HEK293 (cell line): Measurements from ENCODE around the gene JUND.

Source experiments
- EGR2 ChIP-seq: fragments of 450-650 bp; formaldehyde crosslinking; IDR thresholded peaks from 2 replicates; pipeline ENCODE4 v1.5.1; 2016; ENCODE audit warnings: low read depth, missing biosample characterization, missing genetic modification characterization
- FEZF1 ChIP-seq: fragments of 450-650 bp; formaldehyde crosslinking; IDR thresholded peaks from 2 replicates; pipeline ENCODE4 v1.5.1; 2016; ENCODE audit warnings: missing biosample characterization, missing genetic modification characterization
- HOXC10 ChIP-seq: sonication (generic); formaldehyde crosslinking; IDR thresholded peaks from 2 replicates; pipeline ENCODE4 v1.8.1; 2023; ENCODE audit warnings: mild to moderate bottlenecking, missing genetic modification reagents
- IKZF3 ChIP-seq: fragments of 450-650 bp; IDR thresholded peaks from 2 replicates; pipeline ENCODE4 v1.5.0; 2018; ENCODE audit warnings: missing biosample characterization, mild to moderate bottlenecking, missing genetic modification characterization, moderate library complexity
- REPIN1 ChIP-seq: fragments of 450-650 bp; formaldehyde crosslinking; IDR thresholded peaks from 2 replicates; pipeline ENCODE4 v1.5.1; 2017; ENCODE audit warnings: missing biosample characterization, missing genetic modification characterization, low read depth
- ZBTB17 ChIP-seq: fragments of 450-650 bp; formaldehyde crosslinking; IDR thresholded peaks from 2 replicates; pipeline ENCODE4 v1.5.1; 2016; ENCODE audit warnings: missing biosample characterization, missing genetic modification characterization
- ZFHX2 ChIP-seq: fragments of 450-650 bp; formaldehyde crosslinking; conservative IDR thresholded peaks from 2 replicates; pipeline ENCODE4 v1.5.1; 2016; ENCODE audit warnings: missing biosample characterization, missing genetic modification characterization
- ZFP41 ChIP-seq: fragments of 450-650 bp; formaldehyde crosslinking; IDR thresholded peaks from 2 replicates; pipeline ENCODE4 v1.5.1; 2016; ENCODE audit warnings: missing biosample characterization, missing genetic modification characterization, borderline replicate concordance
- ZNF132 ChIP-seq: fragments of 450-650 bp; formaldehyde crosslinking; IDR thresholded peaks from 2 replicates; pipeline ENCODE4 v1.5.1; 2017; ENCODE audit warnings: missing biosample characterization, missing genetic modification characterization, borderline replicate concordance
- ZNF140 ChIP-seq: fragments of 450-650 bp; formaldehyde crosslinking; IDR thresholded peaks from 2 replicates; pipeline ENCODE4 v1.5.1; 2016; ENCODE audit warnings: missing biosample characterization, missing genetic modification characterization
- ZNF211 ChIP-seq: fragments of 450-650 bp; formaldehyde crosslinking; IDR thresholded peaks from 2 replicates; pipeline ENCODE4 v1.5.1; 2016; ENCODE audit warnings: low read depth, missing biosample characterization, missing genetic modification characterization
- ZNF221 ChIP-seq: fragments of 450-650 bp; formaldehyde crosslinking; IDR thresholded peaks from 2 replicates; pipeline ENCODE4 v1.5.1; 2017; ENCODE audit warnings: missing biosample characterization, missing genetic modification characterization, borderline replicate concordance
- ZNF223 ChIP-seq: fragments of 450-650 bp; formaldehyde crosslinking; IDR thresholded peaks from 2 replicates; pipeline ENCODE4 v1.5.1; 2016; ENCODE audit warnings: missing biosample characterization, missing genetic modification characterization
- ZNF292 ChIP-seq: fragments of 450-650 bp; formaldehyde crosslinking; IDR thresholded peaks from 2 replicates; pipeline ENCODE4 v1.5.1; 2016; ENCODE audit warnings: low read depth, missing biosample characterization, missing genetic modification characterization, borderline replicate concordance
- ZNF37A ChIP-seq: fragments of 450-650 bp; IDR thresholded peaks from 2 replicates; pipeline ENCODE4 v1.5.1; 2018; ENCODE audit warnings: missing biosample characterization, missing genetic modification characterization
- ZNF433 ChIP-seq: fragments of 450-650 bp; formaldehyde crosslinking; IDR thresholded peaks from 2 replicates; pipeline ENCODE4 v1.5.1; 2016; ENCODE audit warnings: missing biosample characterization, missing genetic modification characterization, low read depth
- ZNF473 ChIP-seq: fragments of 450-650 bp; formaldehyde crosslinking; IDR thresholded peaks from 2 replicates; pipeline ENCODE4 v1.5.1; 2017; ENCODE audit warnings: missing biosample characterization, missing genetic modification characterization
- ZNF48 ChIP-seq: fragments of 450-650 bp; formaldehyde crosslinking; IDR thresholded peaks from 2 replicates; pipeline ENCODE4 v1.5.1; 2016; ENCODE audit warnings: missing biosample characterization, missing genetic modification characterization
- ZNF548 ChIP-seq: fragments of 450-650 bp; formaldehyde crosslinking; IDR thresholded peaks from 2 replicates; pipeline ENCODE4 v1.5.1; 2016; ENCODE audit warnings: missing biosample characterization, missing genetic modification characterization
- ZNF555 ChIP-seq: fragments of 450-650 bp; formaldehyde crosslinking; conservative IDR thresholded peaks from 2 replicates; pipeline ENCODE4 v1.5.1; 2017; ENCODE audit warnings: missing biosample characterization, mild to moderate bottlenecking, missing genetic modification characterization, inconsistent platforms
- ZNF571 ChIP-seq: fragments of 450-650 bp; formaldehyde crosslinking; IDR thresholded peaks from 2 replicates; pipeline ENCODE4 v1.5.0; 2017; ENCODE audit warnings: missing biosample characterization, missing genetic modification characterization
- ZNF621 ChIP-seq: fragments of 450-650 bp; formaldehyde crosslinking; IDR thresholded peaks from 2 replicates; pipeline ENCODE4 v1.5.1; 2017; ENCODE audit warnings: missing biosample characterization, missing genetic modification characterization
- ZNF660 ChIP-seq: fragments of 450-650 bp; IDR thresholded peaks from 2 replicates; pipeline ENCODE4 v1.5.1; 2018; ENCODE audit warnings: missing biosample characterization, mild to moderate bottlenecking, missing genetic modification characterization
- ZNF791 ChIP-seq: fragments of 450-650 bp; formaldehyde crosslinking; IDR thresholded peaks from 2 replicates; pipeline ENCODE4 v1.5.1; 2016; ENCODE audit warnings: missing biosample characterization, missing genetic modification characterization
- TF ChIP-seq, protein P1 (sequence below): sonication (generic); formaldehyde crosslinking; IDR thresholded peaks from 2 replicates; pipeline ENCODE4 v1.8.1; 2022; ENCODE audit warnings: mild to moderate bottlenecking, moderate library complexity, missing genetic modification reagents
- TF ChIP-seq, protein P2 (sequence below): fragments of 450-650 bp; formaldehyde crosslinking; IDR thresholded peaks from 2 replicates; pipeline ENCODE4 v1.5.1; 2016; ENCODE audit warnings: missing biosample characterization, missing genetic modification characterization, borderline replicate concordance
- TF ChIP-seq, protein P3 (sequence below): fragments of 450-650 bp; formaldehyde crosslinking; IDR thresholded peaks from 2 replicates; pipeline ENCODE4 v1.5.1; 2016; ENCODE audit warnings: missing biosample characterization, missing genetic modification characterization, low read depth
- TF ChIP-seq, protein P4 (sequence below): fragments of 450-650 bp; formaldehyde crosslinking; IDR thresholded peaks from 2 replicates; pipeline ENCODE4 v1.5.1; 2016; ENCODE audit warnings: missing biosample characterization, missing genetic modification characterization, borderline replicate concordance
- TF ChIP-seq, protein P5 (sequence below): fragments of 450-650 bp; formaldehyde crosslinking; IDR thresholded peaks from 2 replicates; pipeline ENCODE4 v1.5.1; 2016; ENCODE audit warnings: missing biosample characterization, missing genetic modification characterization
- TF ChIP-seq, protein P6 (sequence below): fragments of 450-650 bp; formaldehyde crosslinking; IDR thresholded peaks from 2 replicates; pipeline ENCODE4 v1.5.1; 2017; ENCODE audit warnings: missing biosample characterization, missing genetic modification characterization

JUND gene

DNA sequence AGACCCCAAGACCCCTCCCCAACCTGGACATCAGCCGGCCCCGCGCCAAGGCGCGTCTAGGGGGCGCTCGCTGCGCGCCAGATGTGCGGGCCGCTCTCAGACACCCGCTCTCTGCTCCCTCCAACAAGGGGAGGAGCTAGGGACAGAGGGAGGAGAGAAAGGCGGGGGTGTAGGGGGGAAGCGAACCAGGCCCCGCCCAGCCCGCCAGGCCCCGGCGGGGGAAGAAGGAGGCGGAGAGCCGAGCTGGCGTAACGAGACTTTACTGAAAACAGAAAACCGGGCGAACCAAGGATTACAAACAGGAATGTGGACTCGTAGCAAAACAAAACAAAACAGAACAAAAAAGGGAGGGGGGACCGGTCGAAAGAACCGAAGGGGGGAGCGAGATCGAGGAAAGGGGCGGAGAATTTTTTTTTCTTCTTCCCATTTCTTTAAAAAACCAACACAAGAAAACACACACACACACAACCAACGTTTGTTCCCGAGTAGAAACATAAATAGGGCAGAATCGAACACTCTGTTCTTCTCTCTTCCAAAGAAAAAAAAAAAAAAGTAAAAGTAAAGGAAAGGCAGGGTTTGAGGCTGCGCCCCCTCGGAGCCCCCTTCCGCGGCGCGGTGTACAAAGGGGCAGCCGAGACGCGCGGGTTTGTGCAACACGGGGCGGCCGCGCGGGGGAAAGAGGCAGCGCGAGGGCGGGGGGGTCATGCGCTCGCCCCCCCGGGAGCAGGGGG lies 1.7 kb downstream of the JUND start (continued):
- TF ChIP-seq ZNF48 (tag by site-specific recombination), result no peak
- TF ChIP-seq ZBTB17 (tag by site-specific recombination), result peak; percentile 99
- no peak for TF ChIP-seq ZNF555 (tag by site-specific recombination)
- TF ChIP-seq ZNF140 (tag by site-specific recombination), result no peak
- TF ChIP-seq ZNF473 (tag by site-specific recombination), result no peak
- TF ChIP-seq ZNF223 (tag by site-specific recombination), result no peak
- TF ChIP-seq, protein P1, sequence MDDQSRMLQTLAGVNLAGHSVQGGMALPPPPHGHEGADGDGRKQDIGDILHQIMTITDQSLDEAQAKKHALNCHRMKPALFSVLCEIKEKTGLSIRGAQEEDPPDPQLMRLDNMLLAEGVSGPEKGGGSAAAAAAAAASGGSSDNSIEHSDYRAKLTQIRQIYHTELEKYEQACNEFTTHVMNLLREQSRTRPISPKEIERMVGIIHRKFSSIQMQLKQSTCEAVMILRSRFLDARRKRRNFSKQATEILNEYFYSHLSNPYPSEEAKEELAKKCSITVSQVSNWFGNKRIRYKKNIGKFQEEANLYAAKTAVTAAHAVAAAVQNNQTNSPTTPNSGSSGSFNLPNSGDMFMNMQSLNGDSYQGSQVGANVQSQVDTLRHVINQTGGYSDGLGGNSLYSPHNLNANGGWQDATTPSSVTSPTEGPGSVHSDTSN (CRISPR knock-in tag), result no peak
- TF ChIP-seq ZNF571 (tag by site-specific recombination), result no peak
- TF ChIP-seq ZNF433, result no peak
- peak; percentile 74 for TF ChIP-seq IKZF3 (tag by site-specific recombination)
- TF ChIP-seq ZFHX2 (tag by site-specific recombination), result peak; percentile 86
- TF ChIP-seq ZNF37A (tag by site-specific recombination), result no peak
- no peak for TF ChIP-seq ZNF791 (tag by site-specific recombination)
- TF ChIP-seq, protein P2, sequence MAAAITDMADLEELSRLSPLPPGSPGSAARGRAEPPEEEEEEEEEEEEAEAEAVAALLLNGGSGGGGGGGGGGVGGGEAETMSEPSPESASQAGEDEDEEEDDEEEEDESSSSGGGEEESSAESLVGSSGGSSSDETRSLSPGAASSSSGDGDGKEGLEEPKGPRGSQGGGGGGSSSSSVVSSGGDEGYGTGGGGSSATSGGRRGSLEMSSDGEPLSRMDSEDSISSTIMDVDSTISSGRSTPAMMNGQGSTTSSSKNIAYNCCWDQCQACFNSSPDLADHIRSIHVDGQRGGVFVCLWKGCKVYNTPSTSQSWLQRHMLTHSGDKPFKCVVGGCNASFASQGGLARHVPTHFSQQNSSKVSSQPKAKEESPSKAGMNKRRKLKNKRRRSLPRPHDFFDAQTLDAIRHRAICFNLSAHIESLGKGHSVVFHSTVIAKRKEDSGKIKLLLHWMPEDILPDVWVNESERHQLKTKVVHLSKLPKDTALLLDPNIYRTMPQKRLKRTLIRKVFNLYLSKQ (tag by site-specific recombination), result 0 out of 2 replicates have a peak, but pooled peaks have one; percentile 5
- TF ChIP-seq, protein P3, sequence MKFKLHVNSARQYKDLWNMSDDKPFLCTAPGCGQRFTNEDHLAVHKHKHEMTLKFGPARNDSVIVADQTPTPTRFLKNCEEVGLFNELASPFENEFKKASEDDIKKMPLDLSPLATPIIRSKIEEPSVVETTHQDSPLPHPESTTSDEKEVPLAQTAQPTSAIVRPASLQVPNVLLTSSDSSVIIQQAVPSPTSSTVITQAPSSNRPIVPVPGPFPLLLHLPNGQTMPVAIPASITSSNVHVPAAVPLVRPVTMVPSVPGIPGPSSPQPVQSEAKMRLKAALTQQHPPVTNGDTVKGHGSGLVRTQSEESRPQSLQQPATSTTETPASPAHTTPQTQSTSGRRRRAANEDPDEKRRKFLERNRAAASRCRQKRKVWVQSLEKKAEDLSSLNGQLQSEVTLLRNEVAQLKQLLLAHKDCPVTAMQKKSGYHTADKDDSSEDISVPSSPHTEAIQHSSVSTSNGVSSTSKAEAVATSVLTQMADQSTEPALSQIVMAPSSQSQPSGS, result no peak
- TF ChIP-seq, protein P4, sequence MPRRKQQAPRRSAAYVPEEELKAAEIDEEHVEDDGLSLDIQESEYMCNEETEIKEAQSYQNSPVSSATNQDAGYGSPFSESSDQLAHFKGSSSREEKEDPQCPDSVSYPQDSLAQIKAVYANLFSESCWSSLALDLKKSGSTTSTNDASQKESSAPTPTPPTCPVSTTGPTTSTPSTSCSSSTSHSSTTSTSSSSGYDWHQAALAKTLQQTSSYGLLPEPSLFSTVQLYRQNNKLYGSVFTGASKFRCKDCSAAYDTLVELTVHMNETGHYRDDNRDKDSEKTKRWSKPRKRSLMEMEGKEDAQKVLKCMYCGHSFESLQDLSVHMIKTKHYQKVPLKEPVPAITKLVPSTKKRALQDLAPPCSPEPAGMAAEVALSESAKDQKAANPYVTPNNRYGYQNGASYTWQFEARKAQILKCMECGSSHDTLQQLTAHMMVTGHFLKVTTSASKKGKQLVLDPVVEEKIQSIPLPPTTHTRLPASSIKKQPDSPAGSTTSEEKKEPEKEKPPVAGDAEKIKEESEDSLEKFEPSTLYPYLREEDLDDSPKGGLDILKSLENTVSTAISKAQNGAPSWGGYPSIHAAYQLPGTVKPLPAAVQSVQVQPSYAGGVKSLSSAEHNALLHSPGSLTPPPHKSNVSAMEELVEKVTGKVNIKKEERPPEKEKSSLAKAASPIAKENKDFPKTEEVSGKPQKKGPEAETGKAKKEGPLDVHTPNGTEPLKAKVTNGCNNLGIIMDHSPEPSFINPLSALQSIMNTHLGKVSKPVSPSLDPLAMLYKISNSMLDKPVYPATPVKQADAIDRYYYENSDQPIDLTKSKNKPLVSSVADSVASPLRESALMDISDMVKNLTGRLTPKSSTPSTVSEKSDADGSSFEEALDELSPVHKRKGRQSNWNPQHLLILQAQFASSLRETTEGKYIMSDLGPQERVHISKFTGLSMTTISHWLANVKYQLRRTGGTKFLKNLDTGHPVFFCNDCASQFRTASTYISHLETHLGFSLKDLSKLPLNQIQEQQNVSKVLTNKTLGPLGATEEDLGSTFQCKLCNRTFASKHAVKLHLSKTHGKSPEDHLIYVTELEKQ (tag by site-specific recombination), result no peak
- peak; percentile 87 for TF ChIP-seq ZNF660
- TF ChIP-seq EGR2 (tag by site-specific recombination), result peak; percentile 86
- TF ChIP-seq, protein P5, sequence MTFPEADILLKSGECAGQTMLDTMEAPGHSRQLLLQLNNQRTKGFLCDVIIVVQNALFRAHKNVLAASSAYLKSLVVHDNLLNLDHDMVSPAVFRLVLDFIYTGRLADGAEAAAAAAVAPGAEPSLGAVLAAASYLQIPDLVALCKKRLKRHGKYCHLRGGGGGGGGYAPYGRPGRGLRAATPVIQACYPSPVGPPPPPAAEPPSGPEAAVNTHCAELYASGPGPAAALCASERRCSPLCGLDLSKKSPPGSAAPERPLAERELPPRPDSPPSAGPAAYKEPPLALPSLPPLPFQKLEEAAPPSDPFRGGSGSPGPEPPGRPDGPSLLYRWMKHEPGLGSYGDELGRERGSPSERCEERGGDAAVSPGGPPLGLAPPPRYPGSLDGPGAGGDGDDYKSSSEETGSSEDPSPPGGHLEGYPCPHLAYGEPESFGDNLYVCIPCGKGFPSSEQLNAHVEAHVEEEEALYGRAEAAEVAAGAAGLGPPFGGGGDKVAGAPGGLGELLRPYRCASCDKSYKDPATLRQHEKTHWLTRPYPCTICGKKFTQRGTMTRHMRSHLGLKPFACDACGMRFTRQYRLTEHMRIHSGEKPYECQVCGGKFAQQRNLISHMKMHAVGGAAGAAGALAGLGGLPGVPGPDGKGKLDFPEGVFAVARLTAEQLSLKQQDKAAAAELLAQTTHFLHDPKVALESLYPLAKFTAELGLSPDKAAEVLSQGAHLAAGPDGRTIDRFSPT, result no peak
- TF ChIP-seq ZNF621 (tag by site-specific recombination), result no peak
- TF ChIP-seq ZNF221 (tag by site-specific recombination), result no peak
- no peak for TF ChIP-seq ZFP41
- no peak for TF ChIP-seq FEZF1 (tag by site-specific recombination)
- TF ChIP-seq ZNF211 (tag by site-specific recombination), result no peak
- no peak for TF ChIP-seq HOXC10 (CRISPR knock-in tag)
- TF ChIP-seq REPIN1 (tag by site-specific recombination), result no peak
- no peak for TF ChIP-seq ZNF292 (tag by site-specific recombination)
- TF ChIP-seq ZNF132 (tag by site-specific recombination), result no peak
- TF ChIP-seq, protein P6, sequence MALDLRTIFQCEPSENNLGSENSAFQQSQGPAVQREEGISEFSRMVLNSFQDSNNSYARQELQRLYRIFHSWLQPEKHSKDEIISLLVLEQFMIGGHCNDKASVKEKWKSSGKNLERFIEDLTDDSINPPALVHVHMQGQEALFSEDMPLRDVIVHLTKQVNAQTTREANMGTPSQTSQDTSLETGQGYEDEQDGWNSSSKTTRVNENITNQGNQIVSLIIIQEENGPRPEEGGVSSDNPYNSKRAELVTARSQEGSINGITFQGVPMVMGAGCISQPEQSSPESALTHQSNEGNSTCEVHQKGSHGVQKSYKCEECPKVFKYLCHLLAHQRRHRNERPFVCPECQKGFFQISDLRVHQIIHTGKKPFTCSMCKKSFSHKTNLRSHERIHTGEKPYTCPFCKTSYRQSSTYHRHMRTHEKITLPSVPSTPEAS (tag by site-specific recombination), result peak; percentile 31; the same call in 1 of the 2 replicates
- no peak for TF ChIP-seq ZNF548 (tag by site-specific recombination)
